ENCODE measurements around the gene GOLGA3. TPM values are rescaled to one million over a fixed set of nuclear protein-coding genes. Genes with fewer than 3 reads are reported as not detected.
"Not testable (repeated sequence)": the region's sequence is repeated elsewhere in the genome, so short reads cannot be mapped to it uniquely, and the experiment has no call there.

The GOLGA3 gene
- total RNA-seq, 4 donors from 2014 or later = 47.8 to 90.8 (median 76.6) TPM

GRCh38 chr12:132812631-132813305, 15.9 kb downstream of the GOLGA3 start:
- TF ChIP-seq CTCF (IDR thresholded peaks at IDR 0.05) = no peak
- no peak for TF ChIP-seq POLR2A (IDR thresholded peaks at IDR 0.05)

DNA sequence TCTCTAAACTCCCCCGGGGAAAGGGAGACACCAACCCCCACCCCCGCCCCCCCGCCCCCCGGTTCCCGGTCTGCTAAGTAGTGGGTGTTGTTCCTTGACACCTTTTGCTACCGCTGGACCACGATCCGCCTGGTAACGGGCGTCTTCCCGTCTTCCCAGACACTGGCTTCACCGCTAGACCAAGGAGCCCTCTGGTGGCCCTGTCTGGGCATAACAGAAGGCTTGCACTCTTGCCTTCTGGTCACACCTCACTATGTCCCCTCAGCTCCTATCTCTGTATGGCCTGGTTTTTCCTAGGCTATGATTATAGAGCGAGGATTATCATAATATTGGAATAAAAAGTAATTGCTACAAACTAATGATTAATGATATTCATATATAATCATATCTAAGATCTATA, 19.3 kb downstream of the GOLGA3 start:
- not testable (repeated sequence) for H3K4me3 ChIP-seq, H3K4me1 ChIP-seq, H3K27me3 ChIP-seq, H3K27ac ChIP-seq, H3K9me3 ChIP-seq
- peaks cover 0 to 94% (median 0%) of the 10 kb centered on the region in 3 donors for H3K36me3 ChIP-seq
- DNase-seq = peak in 2 of 3 donors; percentile 41 to 73
- peak in 4 of 6 experiments; percentile 27 to 35 (median 30) for TF ChIP-seq CTCF (IDR thresholded peaks at IDR 0.05)

More at GRCh38 chr12:132812631-132813305, 15.9 kb downstream of the GOLGA3 start:
- no peak overlapping the region for H3K4me3 ChIP-seq
- H3K9me3 ChIP-seq = no peaks in the 10 kb centered on the region
- no peaks in the 10 kb centered on the region for H3K4me1 ChIP-seq
- DNase-seq = no peak
- H3K27me3 ChIP-seq = no peaks in the 10 kb centered on the region
- no peak overlapping the region for H3K27ac ChIP-seq
- H3K36me3 ChIP-seq = peaks cover 0 to 88% (median 4%) of the 10 kb centered on the region in 3 donors

GRCh38 chr12:132807295-132808092, 21.2 kb downstream of the GOLGA3 start:
- DNase-seq = no peak
- Histone ChIP-seq H3K4me3 (no peak overlapping the region), H3K36me3 (peaks cover 0 to 92% (median 0%) of the 10 kb centered on the region in 3 donors), H3K27me3 (no peaks in the 10 kb centered on the region), H3K4me1 (no peaks in the 10 kb centered on the region), H3K9me3 (no peaks in the 10 kb centered on the region), H3K27ac (no peak overlapping the region)
- no peak for TF ChIP-seq CTCF (IDR thresholded peaks at IDR 0.05)
- no peak for TF ChIP-seq POLR2A (IDR thresholded peaks at IDR 0.05)

DNA sequence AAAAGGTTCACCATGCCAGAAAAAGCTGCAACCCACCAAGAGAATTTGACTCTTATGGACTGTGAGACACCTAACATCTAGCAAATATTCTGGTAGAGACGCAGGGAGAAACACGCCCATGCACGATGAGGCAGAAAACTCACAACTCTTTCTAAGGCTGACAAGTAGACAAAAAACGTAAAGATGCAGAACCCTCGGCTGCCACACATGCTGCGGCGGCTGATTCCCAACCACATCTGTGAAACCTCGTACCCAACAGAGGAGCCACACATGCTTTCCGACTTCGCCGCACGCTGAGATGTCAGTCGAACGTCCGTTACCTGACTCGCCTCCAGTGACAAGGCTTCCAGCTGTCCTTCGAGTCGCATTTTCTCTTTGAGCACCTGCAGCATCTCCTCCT, 21.8 kb downstream of the GOLGA3 start:
- no peak for DNase-seq
- Histone ChIP-seq H3K27me3 (no peaks in the 10 kb centered on the region), H3K4me1 (no peaks in the 10 kb centered on the region), H3K4me3 (no peak overlapping the region), H3K9me3 (no peaks in the 10 kb centered on the region), H3K36me3 (peaks cover 0 to 92% (median 0%) of the 10 kb centered on the region in 3 donors), H3K27ac (no peak overlapping the region)
- TF ChIP-seq POLR2A (IDR thresholded peaks at IDR 0.05) = no peak
- no peak for TF ChIP-seq CTCF (IDR thresholded peaks at IDR 0.05)

DNA sequence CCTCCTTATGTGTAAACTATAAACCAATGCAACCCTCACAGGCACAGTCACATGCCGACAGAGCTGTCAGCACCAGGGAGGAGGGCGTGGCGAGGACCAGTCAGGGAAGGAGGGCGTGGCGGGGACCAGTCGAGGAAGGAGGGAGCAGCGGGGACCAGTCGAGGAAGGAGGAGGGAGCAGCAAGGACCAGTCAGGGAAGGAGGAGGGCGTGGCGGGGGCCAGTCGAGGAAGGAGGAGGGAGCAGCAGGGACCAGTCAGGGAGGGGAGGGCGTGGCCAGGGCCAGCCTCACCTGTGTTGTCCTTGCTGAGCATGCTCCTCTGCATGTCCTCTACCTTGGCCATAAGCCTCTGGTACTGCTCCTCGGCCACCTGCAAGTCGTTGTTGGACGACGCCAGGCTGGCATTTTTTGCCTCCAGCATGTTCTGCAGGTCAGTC, 24.2 kb downstream of the GOLGA3 start:
- H3K4me3 ChIP-seq = no peak overlapping the region
- peaks cover 0 to 92% (median 0%) of the 10 kb centered on the region in 3 donors for H3K36me3 ChIP-seq
- H3K4me1 ChIP-seq = no peaks in the 10 kb centered on the region
- H3K9me3 ChIP-seq = no peaks in the 10 kb centered on the region
- no peak overlapping the region for H3K27ac ChIP-seq
- no peaks in the 10 kb centered on the region for H3K27me3 ChIP-seq
- TF ChIP-seq POLR2A (IDR thresholded peaks at IDR 0.05) = no peak
- no peak for TF ChIP-seq CTCF (IDR thresholded peaks at IDR 0.05)
- peak in 1 of 3 donors; percentile 65 for DNase-seq
